GM19240 (cell line): Measurements from ENCODE around the gene PHF21B.
"Not testable (repeated sequence)": the region's sequence is repeated elsewhere in the genome, so short reads cannot be mapped to it uniquely, and the experiment has no call there.

Experiments
- DNase-seq: peaks from one replicate; pipeline ENCODE4 v3.0.0; 2011; ENCODE audit warnings: low spot score; ENCODE audit not compliant: insufficient read length

PHF21B gene

GRCh38 chr22:45009606-45010531 is at the start of gene PHF21B:
Gene PHF21B (minus strand): TSS chr22:45010005. CDS start chr22:45009549, 456 bp downstream.
- no peak for DNase-seq

DNA sequence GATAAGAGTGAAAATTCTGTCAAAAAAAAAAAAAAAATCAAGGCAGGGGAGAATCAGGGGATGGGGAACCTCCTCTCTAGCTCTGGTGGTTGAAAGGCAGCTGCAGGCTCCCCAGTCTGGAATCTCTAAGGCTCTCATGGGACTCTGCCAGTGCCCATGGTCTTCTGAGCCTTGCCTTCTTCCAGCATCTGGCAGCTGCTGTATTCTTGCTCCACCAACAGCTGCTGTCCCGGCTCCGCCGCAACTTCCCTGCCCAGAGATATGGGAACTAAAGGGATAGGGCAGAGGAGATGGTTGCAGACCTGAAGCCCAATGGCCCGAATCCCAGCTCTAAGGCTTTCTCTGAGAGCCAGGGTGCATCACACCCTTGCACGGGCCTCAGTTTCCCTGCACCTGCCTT is 49.5 kb upstream of the PHF21B start:
- no peak for DNase-seq

DNA sequence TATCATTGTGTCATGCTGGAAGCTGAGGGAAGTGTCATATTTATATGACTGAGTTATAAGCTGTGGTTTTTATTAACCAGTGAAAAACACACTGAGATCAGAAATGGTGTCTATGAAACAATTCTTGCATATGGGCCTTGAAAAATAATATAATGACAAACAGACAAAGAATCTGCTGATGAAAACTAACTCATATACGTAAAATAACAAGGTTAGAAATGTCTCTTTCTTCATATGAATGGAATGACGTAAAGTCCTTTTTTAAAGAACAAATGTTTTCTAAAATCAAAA is 48.8 kb upstream of the PHF21B start:
- DNase-seq: no peak

DNA sequence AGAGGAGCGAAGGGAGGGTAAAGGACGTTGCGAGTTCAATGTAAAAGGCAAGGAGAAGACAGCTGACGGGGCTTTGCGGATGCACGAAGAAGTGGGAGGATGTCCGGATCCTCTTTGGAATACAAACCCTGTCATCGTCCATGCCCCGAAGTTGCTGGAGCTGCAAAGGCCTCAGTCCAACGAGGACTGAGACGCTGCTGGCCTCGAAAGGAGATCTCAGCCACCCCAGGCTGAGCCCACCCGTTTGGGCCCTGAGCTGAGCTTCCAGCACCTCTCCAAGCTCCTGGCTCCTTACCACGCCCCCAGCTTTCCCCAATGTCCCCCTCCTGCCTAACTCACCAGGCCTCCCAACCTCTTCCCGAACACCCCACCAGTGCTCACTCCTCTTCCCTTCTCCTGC is 46.1 kb upstream of the PHF21B start:
- no peak for DNase-seq

- no peak for DNase-seq
These were observed 43.8 kb upstream of the PHF21B start for GRCh38 chr22:45053571-45053970.

DNA sequence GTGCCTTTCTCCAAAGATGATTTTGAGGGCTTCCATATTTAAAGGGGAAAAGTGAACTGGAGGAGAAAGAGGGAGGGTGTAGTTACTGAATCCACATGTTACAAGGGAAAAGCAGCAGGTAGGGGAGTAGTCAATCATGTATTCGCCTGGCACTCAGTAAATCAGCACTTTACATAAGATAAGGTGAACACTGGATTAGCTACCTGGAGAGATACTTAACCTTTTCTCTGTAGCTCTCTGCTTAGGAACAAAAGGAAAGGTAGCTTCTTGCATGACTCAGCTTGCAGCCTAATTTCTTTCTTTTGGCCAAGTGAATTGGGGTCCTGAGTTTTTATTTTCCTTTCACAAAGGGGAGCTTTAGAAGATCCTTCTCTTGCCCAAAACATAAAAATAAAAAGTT is 43.3 kb upstream of the PHF21B start:
- no peak for DNase-seq

DNA sequence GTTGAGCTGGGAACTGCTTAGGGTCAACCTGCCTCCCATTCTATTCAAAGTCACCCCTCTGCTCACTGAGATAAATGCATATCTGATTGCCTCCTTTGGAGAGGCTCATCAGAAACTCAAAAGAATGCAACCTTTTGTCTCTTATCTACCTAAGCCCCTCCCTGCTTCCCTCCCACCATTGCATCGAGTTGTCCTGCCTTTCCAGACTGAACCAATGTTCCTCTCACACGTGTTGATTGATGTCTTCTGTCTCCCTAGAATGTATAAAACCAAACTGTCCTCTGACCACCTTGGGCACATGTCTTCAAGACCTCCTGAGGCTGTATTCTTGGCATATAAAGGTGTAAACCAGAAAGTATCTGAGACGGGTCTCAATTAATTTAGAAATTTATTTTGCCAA is 42.9 kb upstream of the PHF21B start:
- not testable (repeated sequence) for DNase-seq

DNA sequence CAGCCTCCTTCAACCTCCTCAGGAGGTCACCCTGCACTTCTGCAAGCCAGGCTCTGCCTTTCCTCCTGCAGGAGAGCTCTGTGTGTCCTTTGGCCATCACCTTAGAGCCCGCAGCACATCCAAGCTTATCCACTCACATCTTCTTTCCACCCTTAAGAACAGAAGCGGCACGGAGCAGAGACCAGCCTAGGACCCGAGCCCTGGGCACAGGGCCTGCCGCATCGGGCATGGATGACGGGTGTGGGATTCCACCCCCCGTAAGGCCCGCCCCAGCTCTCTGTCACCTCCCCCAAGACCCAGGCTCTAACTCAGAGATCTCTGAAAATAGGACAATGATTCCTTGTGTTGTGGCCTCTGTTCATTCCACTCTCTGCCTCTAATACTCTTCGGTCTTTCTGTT is 42.1 kb upstream of the PHF21B start:
- DNase-seq: no peak

GRCh38 chr22:45051419-45051818 is 41.6 kb upstream of the PHF21B start:
- DNase-seq: no peak

DNA sequence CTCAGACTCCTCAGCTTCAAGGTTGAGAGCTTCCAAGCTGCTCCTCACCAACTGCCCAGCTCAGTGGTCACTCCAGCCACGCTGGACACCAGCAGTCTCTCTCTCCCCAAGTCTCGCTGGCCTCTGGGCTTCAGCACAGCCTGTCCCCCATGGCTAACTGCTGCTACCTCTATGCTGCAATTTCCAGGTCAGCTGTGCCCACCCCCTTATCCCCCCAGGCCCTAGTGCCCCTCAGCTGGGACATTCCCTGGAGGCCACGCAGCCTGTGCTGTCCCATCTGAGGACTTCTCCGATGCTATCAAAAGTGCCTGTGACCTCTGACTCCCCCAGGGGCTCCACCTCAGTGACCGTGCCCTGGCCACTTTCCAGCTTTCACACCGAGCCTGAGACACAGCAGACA is 37.5 kb upstream of the PHF21B start:
- DNase-seq: no peak

- DNase-seq: no peak
These were observed 35.4 kb upstream of the PHF21B start for GRCh38 chr22:45045208-45045607.

GRCh38 chr22:45042263-45042662 is 32.5 kb upstream of the PHF21B start:
- no peak for DNase-seq

DNA sequence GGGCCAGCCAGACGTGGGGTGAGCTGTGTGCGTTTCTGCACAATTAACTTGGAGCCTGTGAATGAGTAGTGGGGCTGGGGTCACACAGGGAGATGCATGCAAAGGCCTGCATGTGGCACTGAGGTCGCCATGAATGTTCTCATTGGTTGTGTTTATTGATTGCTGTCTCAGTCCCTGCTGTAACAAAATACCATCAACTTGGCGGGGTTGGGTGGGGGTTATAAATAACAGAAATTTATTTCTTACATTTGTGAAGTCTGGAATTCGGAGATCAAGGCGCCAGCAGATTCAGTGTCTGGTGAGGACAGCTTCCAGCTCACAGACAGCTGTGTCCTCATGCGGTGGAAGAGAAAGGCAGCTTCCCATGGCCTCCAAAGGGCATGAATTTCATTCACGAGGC is 29.3 kb upstream of the PHF21B start:
- DNase-seq: no peak

DNA sequence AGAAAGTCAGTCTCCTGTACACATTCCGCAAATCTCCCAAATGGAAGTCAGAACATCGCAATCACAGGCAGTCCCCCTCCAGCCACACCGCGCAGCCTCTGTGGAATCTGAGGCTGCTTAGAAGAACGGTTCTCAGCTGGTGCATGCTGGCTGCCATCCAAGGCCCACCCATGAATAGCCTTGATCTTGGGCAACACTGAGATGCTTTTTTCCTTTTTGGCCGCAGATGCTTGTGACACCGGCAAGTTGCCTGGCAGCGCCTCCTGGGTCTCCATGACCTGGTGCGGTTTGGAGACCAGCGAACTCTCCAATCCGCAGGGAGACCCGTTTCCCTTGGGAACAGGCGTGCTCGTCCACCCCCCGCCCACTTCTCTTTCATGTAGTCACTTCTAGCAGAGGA is 26.3 kb upstream of the PHF21B start:
- DNase-seq: no peak

DNA sequence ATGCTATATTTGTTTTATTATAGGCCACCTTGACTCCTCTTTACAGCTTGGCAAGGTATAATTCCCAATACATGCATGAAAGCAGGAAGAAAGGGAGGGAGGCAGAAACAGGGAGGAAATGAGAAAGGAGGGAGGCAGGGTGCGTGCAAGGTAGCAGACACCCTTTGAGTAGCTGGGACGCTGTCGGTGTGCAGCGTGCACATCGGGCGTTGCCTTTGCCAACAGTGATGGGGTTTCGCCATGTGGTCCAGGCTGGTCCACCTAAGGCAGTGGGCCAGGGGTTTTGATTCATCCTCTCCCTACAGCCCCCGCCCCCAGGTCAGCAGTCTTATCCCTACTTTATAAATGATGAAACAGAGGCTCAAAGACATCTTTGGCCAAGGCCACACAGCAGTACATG is 25.0 kb upstream of the PHF21B start:
- DNase-seq: no peak

DNA sequence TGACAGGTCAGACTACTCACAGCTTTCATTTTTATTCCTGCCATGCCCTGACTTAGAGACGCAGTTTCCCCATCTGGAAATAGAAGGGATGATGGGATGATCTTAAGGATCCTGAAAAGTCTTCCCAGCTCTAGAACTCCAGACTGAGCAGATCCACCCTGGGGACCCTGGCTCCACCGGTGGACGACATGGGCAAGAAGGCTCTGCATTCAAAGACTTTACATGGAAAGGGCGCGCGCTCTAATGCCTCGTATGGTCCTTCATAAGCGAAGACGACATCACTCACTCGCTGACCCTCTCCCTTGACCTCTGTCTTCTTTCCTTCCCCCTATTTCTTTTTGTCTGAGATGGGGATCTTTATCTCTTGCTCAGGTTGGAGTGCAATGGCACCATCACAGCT is 24.4 kb upstream of the PHF21B start:
- no peak for DNase-seq

GRCh38 chr22:45033136-45033535 is 23.3 kb upstream of the PHF21B start:
- DNase-seq: no peak

DNA sequence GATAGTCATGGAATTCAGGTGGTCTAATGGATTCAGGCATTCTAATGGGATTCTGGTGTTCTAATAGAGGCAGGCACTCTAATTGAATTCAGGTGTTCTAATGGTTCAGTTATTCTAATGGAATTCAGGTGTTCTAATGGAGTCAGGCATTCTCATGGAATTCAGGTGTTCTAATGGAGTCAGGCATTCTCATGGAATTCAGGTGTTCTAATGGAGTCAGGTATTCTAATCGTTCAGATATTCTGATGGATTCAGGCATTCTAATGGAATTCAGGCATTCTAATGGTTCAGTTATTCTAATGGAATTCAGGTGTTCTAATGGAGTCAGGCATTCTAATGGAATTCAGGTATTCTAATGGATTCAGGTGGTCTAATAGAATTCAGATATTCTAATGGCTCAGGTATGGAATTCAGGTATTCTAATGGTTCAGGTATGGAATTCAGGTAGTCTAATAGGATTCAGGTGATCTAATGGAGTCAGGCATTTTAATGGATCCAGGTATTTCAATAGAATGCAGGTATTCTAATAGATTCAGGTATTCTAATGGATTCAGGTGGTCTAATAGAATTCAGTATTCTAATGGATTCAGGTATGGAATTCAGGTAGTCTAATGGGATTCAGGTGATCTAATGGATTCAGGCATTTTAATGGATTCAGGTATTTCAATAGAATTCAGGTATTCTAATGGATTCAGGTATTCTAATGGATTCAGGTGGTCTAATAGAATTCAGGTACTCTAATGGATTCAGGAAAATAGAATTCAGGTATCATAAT is 22.0 kb upstream of the PHF21B start:
- no peak for DNase-seq

DNA sequence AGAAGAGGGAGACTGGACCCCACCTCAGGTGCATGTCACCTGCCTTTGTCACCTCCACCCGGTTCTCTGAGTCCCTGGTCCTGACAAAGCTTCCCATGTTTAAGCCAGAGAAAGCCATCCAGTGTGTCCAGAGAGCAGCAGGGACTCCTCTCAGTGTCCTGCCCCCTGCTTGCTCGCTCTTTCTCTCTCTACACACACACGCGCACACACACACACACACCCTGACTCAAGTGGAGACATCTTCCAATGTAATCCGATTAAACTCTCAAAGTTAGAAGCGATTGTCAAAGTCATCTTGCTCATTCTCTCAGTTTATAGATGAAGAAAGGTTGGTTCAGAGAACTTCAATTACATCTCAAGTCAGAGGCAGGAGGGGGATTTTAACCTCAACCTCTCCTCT is 19.7 kb upstream of the PHF21B start:
- no peak for DNase-seq

DNA sequence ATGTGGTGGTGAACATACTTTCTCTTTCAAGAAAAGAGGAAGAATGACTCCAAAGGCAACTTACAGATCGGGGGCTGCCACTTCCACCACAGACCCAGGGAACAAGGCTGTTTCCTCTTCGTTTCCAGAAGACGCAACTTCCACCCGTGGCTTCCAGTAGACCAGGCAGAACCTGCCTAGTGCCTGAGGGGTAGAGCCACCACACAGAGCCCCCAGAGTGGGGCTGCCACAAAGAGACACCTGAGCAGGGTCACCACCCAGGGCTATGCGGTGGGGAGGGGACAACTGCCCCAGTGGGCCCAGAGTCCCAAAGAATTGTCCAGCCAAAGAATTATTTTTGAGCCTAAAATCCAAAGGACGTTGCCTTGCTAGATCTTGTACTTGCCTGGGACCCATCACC is 16.7 kb upstream of the PHF21B start:
- DNase-seq: no peak

DNA sequence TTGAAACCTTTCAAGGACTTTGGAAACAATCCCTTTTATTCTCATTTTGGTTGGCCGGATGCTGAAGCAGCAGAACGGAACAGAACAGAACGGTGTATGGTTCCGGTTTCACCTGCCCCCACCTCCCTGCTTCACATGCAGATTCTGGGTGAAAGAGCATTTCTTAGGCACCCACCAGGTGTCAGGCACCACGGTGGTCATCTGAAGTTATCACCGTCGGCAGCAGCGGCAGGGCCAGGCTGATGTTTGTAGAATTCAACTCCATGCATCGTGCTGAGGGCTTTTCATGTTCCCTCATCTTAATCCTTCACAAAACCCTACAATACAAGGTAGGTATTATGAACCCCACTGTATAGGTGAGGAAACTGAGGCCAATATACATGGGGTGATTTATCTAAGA is 13.6 kb upstream of the PHF21B start:
- no peak for DNase-seq

GRCh38 chr22:45019861-45020655 is 10.3 kb upstream of the PHF21B start:
- DNase-seq: no peak
